Muscle of arm (tissue), 12 donors: Measurements from ENCODE around the gene METTL25B. TPM values are rescaled to one million over a fixed set of nuclear protein-coding genes. Genes with fewer than 3 reads are reported as not detected.

ENCODE experiments used
- DNase-seq: peaks from one replicate; pipeline ENCODE4 v3.0.0-alpha.2; 2013
- polyA plus RNA-seq, 12 donors: library from polyadenylated mRNA; unstranded; fragments of 120-200 nt; gene quantifications; one replicate each; pipeline ENCODE4 v1.2.1, GENCODE V29; 2013; ENCODE audit not compliant: insufficient read length in 12 of 12

Gene METTL25B
- polyA plus RNA-seq, 12 donors: 16.8 to 26.5 (median 19.0) TPM; not detected in 1

DNA sequence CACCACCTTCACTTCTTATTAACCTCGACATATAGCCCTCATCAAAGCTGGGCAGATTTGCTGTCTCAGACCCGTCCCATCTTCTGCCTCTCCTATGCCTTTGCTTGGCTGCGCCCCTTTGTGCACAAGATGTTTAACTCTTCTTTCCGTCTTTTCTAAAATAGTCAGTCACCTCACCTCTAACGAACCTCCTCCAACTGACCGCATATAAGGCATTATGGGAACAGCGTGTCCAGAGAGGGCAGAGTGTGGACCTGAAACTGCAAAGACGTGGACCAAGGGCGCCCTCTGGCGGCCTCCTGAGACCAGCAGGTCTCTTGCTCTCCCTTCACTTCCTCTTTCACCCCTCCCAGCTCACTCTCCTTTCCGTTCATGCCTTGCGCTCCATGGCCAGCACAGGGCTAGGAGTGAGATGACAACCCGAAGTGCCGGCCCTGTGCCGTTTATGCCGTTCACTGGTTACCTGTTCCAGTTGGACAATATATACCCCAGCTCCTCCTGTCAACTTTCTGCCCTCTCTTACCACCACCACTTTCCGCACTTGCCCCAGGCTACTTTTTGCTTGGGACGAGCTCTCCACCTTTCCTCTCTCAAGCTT, 2.5 kb upstream of the METTL25B start:
- peak; percentile 94 for DNase-seq

DNA sequence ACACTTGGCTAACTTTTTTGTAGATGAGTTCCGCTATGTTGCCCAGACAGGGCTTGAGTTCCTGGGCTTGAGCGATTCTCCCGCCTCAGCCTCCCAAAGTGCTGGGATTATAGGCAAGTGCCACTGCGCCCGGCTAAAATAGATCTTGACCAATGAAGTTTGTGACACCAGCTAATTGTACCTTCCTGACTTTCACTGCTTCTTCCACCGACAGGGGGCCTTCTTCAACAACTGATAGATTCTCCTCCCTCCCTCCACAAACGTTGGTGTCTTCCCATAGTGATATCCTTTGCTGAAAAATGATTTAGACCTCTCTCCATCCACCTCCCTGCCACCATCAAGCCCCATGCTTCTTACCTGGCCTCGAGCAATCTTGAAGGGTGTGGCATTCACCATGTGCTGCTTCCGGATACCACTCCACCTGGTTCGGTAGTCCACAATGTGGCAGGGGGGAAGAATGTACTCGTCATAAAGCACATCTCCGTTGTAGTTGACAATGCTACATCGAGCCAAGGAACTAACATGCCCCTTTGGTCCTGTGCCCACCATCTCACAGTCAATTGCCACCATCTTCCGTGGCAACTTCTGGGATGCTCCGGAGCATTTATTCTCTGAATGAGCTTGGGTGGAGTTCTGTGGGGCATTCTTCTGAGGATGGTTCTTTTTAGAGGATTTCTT, 1.6 kb upstream of the METTL25B start:
- no peak for DNase-seq

DNA sequence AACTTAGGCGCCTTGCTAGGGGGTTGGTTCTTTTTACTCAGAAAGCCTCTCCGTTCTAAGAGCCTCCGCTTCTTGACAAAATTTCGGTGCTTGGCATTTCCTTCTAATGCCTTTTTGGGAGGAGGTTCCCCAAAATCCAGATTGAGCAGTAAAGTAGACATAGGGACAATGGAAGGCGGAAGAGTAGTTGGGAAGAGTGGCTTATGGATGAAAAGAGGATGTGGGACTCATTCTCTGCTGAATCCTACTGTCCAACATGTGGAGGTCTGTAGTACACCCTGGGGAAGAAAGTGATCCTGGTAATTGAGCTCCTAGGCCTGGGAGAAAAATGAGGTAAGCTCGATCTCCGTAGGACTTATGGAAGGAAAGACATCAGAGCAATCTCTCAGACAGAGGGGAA, 777 bp upstream of the METTL25B start:
- DNase-seq: no peak

DNA sequence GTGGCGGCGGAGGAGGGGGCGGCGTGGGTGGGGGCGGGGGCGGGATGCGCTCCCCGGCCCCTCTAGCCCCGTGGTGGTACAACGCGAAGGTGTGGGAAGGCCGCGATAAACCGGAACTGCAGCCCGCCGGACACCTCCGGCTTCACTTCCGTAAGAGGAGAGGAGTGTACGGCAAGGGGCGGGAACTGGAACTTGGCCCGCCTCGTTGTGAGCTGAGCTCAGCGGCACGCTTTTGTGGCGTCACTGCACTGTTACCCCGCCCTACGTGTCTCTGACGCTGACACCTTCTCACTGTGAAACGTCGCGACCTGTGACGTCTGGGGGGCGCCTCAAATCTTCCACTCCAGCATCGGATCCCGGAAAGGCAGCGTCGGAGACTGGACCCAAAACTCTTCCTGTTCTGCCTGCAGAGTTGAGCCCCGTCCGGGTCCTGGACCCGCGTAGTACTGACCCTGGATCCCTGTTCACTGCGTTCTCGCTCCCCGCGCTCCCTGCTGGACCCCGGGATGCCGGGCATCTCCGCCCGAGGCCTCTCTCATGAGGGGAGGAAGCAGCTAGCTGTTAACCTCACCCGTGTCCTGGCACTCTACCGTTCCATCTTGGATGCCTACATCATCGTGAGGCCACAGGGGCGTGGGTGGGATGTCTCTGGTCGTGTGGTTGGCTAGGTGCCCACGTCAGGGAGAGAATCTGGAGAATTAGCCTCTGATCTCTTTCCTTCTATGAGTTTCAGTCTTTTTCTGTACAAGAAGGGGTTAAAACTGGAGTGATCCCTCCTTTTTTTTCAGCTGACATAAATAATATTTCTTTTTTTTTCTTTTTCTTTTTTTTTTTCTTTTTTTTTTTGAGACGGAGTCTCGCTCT, 562 bp downstream of the METTL25B start, which contains the start of gene ISG20L2:
TSS of gene ISG20L2 (minus strand) at position 168 of the 864 bp plus-strand sequence. CDS start 1,114 bp downstream, outside the sequence.
- DNase-seq: peak; percentile 98

DNA sequence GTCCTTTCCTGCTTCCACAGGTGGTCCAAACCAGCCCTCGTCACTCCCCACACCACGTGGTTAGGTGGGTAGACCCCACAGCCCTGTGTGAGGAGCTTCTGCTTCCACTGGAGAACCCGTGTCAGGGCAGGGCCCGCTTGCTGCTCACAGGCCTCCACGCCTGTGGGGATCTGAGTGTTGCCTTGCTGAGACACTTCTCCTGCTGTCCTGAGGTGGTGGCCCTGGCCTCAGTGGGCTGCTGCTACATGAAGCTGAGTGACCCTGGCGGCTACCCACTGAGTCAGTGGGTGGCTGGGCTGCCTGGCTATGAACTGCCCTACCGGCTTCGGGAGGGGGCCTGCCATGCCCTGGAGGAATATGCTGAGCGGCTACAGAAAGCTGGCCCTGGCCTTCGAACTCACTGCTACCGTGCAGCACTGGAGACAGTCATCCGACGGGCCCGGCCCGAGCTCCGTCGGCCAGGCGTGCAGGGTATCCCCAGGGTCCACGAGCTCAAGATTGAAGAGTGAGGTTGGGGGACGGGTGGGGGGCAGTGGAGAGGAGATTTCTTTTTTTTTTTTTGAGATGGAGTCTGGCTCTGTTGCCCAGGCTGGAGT, 5.8 kb downstream of the METTL25B start:
- no peak for DNase-seq

DNA sequence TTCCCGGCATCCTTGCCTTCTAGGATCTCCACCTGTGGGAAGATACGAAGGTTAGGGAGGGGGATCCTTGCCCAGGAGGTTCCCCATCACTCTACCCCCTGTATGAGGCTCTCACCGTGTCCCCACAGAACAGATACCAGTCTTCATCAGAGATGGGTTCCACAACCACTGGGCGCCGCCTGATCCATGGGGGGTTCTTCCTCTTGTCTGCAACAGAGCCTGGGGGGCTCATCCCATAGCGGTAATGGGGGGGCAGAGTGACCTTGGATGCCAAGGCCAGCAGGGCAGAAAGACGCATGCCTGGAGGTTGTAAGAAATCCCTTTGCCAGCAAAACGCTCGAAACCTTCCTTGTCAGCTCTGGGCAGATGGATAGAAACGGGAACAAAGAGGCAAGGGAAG, 10.1 kb downstream of the METTL25B start:
- DNase-seq: no peak

DNA sequence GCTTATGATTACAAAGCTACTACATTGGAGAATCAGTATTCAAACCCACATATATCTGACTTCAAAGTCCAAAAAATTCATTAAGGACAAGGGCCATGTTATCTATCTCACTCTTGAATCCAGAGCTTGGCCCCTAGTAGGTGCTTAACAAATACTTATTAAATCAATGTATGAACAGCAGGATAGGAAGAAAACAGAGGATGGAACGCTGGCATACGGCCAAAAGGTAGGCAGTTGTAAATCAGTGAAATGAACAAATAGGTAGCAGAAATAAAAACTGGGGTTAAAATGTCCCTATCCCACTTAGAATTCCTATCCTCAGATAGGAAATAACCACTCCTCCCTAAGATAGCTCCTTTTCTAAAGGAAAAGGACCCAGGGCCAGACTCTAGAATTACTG, 10.6 kb downstream of the METTL25B start:
- DNase-seq: no peak

DNA sequence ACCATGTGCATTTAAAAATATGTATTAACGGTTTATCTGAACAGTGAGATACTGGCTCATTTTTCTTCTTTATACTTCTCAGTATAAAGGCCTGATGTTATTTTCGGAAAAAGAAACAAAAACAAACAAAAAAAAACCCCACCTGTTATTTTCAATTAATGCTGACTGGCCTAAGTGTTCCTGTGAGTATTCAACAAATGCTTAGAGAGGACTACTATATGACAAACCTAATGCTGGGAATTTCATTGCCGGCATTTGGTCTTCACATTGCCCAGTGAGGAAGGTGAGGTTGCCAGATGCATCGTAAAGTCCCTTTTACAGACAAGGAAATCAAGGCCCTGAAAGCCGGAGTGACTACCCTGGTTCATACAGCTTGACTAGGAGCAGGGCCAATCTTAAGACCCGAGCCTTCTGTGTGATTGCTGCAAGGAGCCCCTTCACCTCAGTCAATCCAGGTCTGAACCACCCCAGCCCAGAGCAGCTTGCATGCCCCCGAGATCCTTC, 12.0 kb downstream of the METTL25B start:
- no peak for DNase-seq

DNA sequence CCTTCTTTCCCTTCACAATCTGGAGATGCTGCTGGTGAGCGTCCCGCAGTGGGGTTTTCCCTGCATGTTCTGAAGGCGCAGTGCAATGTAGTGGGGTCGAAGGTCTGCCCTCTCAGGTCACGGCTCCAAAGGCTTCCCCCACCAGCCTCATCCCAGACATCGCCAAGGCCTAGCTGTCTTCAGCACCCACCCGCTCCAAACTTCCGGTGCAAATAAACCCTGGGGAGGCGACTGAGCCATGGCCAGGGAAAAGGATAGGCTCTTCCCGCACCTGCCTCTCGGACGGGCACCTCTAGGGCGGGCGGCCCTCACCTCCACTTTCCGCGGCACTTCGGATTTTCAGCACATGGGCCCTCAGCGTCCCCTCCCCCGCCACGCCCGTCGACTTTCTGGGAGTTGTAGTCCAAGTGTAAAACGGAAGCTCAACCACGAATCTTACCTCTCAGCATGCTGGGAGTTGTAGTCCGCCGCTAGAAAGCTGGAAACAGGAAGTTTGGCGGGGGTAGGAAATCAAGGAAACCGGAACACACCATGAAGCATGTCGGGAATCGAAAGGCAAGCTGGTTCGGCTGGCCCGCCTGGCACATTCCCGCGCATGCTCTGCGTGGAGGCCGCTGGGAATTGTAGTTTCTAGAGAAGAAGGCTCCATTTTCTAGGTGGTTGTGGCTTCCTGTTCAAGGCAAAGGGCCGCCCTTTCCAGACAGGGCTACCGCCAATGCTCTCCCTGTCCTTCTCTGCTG, 12.6 kb downstream of the METTL25B start, which contains the start of gene MRPL24:
TSS of gene MRPL24 (minus strand) at position 348 of the 740 bp plus-strand sequence. CDS start 2,384 bp downstream, outside the sequence.
- peak; percentile 98 for DNase-seq

DNA sequence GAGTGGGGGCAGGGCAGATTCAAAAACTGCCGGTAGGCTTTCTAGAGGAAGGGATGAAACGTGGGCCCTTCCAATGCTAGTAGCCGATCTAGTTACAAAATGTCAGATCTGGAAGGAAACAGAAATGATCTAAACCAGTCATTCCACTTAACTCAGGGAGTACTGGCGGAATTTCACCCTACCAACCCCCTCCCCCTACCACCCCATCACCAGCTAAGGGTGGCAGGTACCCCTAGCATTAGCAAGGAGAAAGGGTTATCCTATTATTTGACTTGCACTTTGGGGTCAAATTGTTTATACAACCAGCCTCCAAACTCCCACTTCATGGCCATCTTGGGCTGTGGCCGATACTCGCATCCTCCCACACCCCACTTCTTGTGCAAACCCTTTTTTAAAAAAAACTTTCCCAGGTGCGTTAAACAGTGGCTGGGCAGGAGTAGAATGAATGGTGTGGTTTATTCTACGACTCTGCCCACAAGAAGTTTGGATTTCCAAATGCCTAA, 13.3 kb downstream of the METTL25B start:
- DNase-seq: no peak

DNA sequence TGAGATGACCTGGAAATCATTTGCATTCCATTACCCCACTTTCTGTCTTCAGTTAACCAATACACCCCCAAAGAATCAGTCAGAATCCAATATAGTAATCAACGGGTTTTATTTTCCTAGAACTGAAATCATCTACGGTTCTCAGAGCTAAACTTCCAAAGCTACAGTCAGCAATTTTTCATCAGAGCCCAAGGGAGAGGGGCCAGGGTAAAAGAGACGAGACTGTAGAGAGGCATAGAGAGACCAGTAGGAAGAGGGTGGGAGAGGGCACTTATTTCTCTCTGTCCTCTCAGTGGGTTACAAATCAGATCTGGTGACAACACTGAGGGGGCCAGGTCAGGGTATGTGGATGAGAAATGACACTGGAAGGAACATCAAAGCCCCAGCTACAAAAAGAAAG, 13.7 kb downstream of the METTL25B start:
- DNase-seq: no peak

DNA sequence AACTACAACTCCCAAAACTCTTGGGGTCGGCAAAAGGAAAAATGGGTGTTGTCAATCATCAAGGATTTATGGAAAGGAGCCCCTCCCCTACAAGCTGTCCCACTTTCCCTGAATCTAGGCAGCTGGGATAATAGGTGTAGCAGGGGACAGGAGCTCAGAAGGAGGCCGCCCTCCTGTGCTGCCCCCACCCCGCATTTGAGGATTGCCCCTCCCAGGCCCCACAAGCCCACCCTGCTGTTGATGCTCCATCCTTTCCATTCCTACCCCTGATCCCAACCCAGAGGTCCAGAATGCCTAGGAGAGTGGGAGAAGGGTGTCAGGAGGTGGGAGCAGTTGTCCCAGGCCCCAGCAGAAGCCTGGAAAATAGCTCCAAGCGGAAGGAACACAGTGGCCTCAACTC, 14.5 kb downstream of the METTL25B start:
- DNase-seq: no peak

DNA sequence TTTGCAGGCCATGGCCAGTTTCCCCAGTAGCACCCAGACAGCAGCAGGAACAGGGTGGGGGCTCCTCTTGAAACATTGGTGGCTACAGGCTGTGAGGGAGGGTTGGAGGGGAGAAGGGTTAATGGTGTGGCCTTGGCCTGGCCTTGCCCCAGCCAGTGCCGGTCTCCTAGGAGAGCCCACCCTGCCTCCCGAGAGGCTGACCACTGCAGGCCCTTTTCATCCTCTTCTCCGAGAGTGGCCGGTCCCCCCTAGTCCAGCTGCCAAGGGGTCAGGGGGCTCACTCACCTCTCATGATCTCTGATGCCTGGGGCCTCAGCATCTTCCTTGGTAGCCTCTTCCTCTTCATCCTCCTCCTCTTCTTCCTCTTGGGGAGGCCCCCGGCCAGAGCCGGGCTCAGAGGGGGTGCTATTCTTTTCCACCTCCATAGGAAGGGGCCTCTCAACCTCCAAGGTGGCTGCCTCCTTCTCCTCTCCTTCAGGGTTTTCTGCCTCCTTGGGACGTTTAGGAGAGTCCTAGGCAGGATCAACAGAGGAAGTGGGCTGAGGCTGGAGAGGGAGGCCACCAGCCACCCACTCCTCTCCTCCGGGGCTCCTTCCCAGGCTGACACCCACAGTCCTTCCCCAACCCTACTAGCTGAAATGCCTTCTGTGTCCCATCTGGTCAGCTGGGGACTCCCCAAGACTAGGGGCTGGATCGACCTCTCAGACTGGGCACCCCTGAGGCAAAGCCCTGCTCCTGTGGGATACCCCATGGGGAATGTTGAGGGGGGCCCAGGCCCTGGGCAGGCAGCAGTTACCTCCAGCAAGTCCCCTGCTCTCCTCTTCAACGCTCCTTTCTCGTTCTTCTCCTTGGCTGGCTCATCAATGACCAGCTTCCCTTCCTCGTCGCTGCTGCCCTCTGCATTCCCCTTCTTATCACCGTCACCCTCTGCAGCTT, 15.4 kb downstream of the METTL25B start:
- no peak for DNase-seq

DNA sequence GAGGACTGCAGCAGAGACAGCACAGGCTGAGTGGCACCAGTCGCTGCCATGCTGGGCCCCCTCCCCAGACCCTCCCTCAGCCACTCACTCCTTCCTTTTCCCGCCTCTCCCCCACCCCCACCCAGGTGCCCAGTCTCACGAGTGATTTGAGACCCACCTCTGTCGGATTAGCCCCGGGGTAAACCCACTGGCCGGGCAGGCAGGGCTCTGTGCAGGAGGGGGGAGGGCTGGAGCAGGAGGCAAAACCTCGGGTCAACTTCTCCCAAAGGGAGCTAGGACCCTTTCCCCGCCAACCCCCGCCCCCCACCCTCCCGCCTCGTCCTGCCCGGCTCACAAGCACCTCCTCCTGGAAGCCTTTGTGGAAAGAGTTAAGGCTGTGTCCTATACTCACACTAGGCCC, 16.1 kb downstream of the METTL25B start:
- no peak for DNase-seq

DNA sequence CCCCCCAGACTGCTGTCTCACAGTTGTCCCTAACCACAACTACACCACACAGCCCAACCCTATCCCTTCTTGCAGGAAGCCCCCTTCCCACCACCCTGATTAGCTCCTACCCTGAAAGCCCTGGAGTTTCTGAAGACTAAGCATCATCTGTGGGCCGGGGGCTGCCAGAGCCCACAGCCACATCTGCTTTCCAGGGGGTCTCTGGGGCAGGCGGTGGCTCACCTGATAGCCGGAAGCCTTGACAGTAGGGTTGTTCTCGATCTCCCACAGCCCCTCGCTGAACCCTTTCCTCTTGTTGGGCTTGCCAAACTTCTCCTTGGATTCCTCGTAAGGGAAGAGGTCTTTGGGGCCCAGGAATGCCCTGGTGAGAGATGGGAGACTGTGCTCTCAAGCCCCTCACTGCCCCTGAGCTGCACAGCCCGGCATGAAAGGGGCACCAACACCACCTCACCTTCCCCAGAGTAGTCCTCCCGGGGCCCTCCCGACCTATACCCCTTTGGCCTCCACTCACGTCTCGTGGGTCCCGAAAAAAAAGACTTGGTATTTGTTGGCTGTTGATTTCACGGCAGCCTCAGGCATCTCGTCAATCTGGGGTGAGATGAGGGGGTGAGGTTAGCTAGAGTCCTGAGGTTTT, 16.6 kb downstream of the METTL25B start:
- no peak for DNase-seq

DNA sequence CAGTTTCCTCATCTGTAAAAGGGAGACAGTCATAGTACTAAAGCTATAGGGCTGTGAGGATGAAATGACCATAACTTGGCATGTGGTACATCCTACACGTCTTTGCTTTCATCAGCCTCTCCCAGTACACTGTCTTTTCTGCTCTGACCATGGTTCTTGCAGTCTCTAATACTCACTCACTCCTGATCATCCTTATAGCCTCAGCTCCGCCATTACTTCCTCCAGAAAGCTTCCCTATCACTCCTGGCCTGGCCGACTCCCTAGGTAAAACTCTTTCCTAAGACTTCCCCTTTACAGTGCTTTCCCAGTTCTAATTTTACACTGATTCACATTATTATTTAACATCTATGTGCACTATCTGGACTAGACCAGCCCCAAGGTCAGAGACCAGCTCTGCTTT, 17.6 kb downstream of the METTL25B start:
- no peak for DNase-seq

DNA sequence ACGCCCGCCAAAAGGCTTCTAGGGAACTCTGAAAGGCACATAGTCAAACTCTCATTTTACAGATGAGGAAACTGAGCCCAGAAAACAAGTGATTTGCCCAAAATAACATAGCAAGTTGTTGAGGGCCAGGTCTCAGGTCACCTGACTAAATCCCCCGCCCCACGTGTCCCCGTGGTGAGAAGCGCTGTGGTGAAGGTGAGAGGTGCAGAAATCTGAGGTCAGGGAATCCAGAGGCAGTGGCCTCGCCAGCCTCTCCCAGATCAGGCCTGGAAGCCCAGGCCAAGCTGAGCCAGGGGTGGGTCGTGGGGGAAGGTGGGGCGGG, 18.1 kb downstream of the METTL25B start:
- no peak for DNase-seq

DNA sequence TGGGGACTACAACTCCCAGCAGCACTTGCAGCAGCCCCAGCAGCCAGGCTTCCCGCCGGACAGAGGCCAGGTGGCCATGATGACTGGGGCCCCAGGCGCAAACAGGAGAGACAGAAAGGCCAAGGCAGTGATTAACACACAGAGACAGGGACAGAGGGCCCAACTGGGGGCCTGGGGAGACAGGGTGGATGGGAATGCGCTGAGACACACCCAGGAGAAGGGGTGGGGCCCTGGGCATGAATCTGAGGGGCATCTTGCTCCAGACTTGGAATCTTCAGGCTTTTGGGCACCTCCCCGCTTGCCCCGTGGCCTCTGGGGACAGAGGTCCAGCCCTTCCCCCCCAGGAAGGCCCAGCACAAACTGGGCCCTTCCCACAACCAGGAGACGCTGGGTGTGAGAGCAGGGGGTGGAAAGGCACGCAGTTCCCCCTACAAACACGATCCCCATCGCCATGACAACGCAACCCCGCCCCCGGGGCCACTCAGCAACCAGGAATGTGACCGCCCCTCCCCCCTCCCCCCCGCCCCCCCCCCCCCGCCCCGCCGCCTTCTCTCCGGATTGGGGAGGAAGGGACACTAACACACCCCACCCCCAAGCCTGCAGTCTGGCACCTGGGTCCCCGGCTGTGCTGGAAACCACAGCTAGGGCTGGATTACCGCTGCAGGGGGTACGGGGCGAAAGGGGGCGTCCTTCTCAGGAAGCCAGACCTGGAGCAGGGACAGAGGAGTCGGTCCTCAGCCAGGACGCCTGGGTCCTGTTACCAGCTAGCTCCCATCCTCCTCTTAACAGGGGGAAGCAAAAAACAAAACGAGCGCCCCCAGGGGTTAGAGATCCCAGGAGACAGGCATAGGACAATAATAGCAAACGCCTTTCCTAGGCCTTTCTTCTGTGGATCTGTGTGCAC, 18.7 kb downstream of the METTL25B start:
- DNase-seq: peak; percentile 93
